GM19193 (cell line): Measurements from ENCODE around the gene FNDC3B.

Experiments used
- POLR2A ChIP-seq: IDR thresholded peaks from 4 replicates; pipeline ENCODE4 v1.6.1; 2011; ENCODE audit not compliant: insufficient read depth, insufficient read length; ENCODE audit errors: extremely low read depth

Gene FNDC3B

GRCh38 chr3:172107403-172107802 is 68.0 kb downstream of the FNDC3B start:
- no peak for TF ChIP-seq POLR2A

- TF ChIP-seq POLR2A: no peak
These were observed 70.9 kb downstream of the FNDC3B start for GRCh38 chr3:172110127-172110779.

GRCh38 chr3:172111163-172111562 is 71.8 kb downstream of the FNDC3B start:
- TF ChIP-seq POLR2A: no peak

DNA sequence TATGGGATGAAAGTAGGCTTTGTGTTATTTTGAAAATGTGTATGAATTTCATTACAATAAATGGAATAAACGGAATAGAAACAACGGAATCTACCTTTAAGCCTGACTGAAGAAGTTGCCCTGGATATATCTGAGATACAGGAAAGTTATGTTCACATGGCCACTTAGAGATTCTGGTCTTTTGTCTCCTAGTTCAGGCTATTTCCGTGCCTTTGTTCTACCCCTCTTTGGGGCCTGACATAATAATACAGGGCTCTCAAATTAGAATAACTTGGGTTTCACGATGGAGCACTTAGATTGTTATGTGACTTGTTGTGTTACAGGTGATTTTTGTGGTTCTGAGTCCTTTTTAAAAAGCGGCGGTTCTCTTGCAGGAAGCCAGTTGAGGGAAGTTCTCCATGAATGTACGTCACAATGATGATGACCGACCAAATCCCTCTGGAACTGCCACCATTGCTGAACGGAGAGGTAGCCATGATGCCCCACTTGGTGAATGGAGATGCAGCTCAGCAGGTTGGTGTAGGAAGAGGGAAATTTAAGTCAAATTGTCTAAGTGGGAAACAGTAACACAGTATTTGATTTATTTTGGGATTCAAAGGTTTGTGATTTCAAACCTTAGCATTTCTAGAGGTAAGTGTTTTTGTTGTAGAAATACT is 72.8 kb downstream of the FNDC3B start:
- TF ChIP-seq POLR2A: no peak

- TF ChIP-seq POLR2A: no peak
These were observed 73.3 kb downstream of the FNDC3B start for GRCh38 chr3:172112734-172113120.

- TF ChIP-seq POLR2A: no peak
These were observed 74.3 kb downstream of the FNDC3B start for GRCh38 chr3:172113710-172114109.

DNA sequence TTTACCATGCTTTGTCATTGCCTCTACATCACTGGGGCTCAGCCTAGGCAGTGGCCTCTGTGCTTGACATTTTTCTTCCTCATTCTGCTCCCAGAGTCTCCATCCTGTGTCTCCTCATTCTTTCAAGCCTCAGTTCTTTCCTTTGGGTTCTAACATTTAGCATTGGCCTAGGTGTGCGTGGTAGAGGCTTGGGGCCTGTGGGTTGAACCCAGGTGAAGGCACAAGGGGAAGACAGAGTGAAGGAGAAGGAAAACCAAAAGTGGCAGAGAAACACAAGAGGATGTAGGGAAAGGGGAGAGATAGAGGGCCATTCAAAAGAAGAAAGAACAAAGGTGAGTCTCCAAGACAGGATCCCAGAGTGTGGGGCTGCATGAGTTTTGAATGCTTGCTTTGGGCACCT is 75.7 kb downstream of the FNDC3B start:
- no peak for TF ChIP-seq POLR2A

DNA sequence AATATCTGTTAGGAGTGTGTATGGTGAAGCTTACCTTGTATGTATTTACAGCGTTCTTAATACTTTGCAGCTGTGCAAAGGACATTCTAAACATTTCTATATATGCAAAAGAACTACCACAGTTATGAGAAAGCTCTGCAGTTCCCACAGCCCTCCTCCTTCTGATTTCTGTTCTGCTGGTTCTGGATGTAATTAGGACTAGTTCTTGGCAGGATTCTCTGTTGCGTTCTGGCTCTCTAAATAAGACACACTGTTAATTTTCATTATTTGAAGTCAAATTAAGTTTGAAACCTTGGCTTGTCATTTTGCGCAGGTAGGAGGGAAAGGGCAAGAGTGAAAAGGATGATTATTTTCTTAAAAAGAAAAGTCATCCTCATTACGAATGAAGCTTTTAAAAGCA is 76.4 kb downstream of the FNDC3B start:
- TF ChIP-seq POLR2A: no peak

GRCh38 chr3:172118019-172118418 is 78.6 kb downstream of the FNDC3B start:
- TF ChIP-seq POLR2A: no peak

DNA sequence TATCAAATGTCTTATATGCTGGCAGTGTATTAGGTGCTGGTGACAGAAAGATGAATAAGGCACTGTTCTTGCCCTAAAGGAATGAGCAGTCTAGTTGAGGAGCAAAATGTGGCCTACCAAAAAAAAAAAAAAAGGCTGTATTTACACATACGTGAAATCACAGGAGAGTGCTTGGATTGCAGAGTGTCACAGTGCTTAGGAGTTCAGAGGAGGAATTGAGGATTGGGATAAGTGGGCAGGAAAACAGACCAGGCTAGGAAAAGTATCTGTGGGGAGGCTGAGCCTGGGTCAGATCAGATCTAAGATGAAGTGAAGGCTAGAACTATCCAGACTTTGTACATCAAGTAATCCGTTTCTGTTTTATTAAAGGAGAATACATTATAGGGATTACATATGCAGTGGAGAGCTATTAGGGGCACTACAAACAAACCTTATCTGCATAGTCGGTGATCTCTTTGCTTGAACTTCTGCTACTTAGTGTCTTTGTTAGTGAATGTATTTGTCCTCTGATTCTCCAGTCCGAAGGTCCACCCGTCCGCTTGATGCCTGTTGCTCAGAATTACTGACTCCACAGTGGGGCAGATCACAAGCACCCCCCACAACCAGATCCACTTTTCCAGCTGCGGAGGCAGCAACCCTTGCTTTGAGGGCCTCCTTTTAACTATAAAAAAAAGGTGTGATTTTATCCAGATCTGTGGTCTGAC is 80.0 kb downstream of the FNDC3B start:
- no peak for TF ChIP-seq POLR2A

GRCh38 chr3:172120912-172121311 is 81.5 kb downstream of the FNDC3B start:
- no peak for TF ChIP-seq POLR2A

DNA sequence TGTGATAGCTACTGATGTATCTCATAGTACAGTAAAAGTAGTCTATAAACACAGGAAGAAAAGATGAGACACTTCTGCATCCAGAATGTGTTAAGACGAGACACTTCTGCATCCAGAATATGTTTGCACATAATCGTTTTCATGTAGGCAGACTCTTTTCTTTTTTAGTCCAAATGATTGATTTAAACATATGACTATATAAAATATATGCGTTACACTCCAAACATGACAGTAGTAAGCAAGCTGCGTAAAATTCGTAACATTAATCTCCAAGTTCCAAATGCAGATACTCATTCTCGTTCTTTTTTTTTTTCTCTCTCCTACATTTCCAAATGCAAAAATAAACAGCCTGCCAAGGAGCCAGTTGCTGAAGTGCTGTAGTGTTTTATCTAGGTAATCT is 82.6 kb downstream of the FNDC3B start:
- TF ChIP-seq POLR2A: no peak

- TF ChIP-seq POLR2A: no peak
These were observed 84.9 kb downstream of the FNDC3B start for GRCh38 chr3:172124271-172124670.

GRCh38 chr3:172125053-172125452 is 85.7 kb downstream of the FNDC3B start:
- no peak for TF ChIP-seq POLR2A

- TF ChIP-seq POLR2A: no peak
These were observed 86.6 kb downstream of the FNDC3B start for GRCh38 chr3:172125963-172126457.

GRCh38 chr3:172126741-172127140 is 87.4 kb downstream of the FNDC3B start:
- no peak for TF ChIP-seq POLR2A
